GM12892 (cell line): ENCODE data around the gene ORAI3.
A peak's percentile ranks its signal among the peaks of the same experiment; 100 is the strongest.

Experiments
- DNase-seq: peaks from one replicate; pipeline ENCODE4 v3.0.0; 2011; ENCODE audit not compliant: insufficient read length
- FAIRE-seq: peaks from 2 replicates; lab custom pipeline; 2011; peaks lifted over from hg19 to GRCh38; lab: Jason Lieb, UNC
- POLR2A ChIP-seq: IDR thresholded peaks from 2 replicates; pipeline ENCODE4 v1.6.1; 2011; ENCODE audit warnings: low read depth, low read length, control low read depth
- POLR2AphosphoS5 ChIP-seq: IDR thresholded peaks from 2 replicates; pipeline ENCODE4 v1.6.1; 2011; ENCODE audit warnings: low read depth, low read length, control low read depth
- TAF1 ChIP-seq: IDR thresholded peaks from 2 replicates; pipeline ENCODE4 v1.6.1; 2011; ENCODE audit warnings: low read depth, mild to moderate bottlenecking, control low read depth, low read length, borderline replicate concordance

The ORAI3 gene

GRCh38 chr16:30983289-30983889, 34.5 kb downstream of the ORAI3 start:
- TF ChIP-seq POLR2AphosphoS5 (no peak; the same call in 1 of the 2 replicates), POLR2A (0 out of 2 replicates have a peak, but pooled peaks have one; percentile 16), TAF1 (no peak)
- DNase-seq (no peak), FAIRE-seq (no peak)

GRCh38 chr16:30983898-30984610, 35.2 kb downstream of the ORAI3 start:
- FAIRE-seq (no peak), DNase-seq (no peak)
- TF ChIP-seq POLR2AphosphoS5, result no peak
- no peak for TF ChIP-seq TAF1
- TF ChIP-seq POLR2A, result no peak; the same call in 1 of the 2 replicates

GRCh38 chr16:30984669-30985400, 36.0 kb downstream of the ORAI3 start, which contains the start of gene HSD3B7:
Gene HSD3B7, plus strand, starts transcription at chr16:30985207. Its CDS starts 452 bp downstream, at chr16:30985659.
- peak; percentile 97 for DNase-seq
- FAIRE-seq, result peak; percentile 87
- no peak for TF ChIP-seq TAF1
- no peak for TF ChIP-seq POLR2A
- TF ChIP-seq POLR2AphosphoS5, result no peak; the same call in 1 of the 2 replicates

- DNase-seq (no peak), FAIRE-seq (no peak)
- TF ChIP-seq TAF1 (no peak), POLR2AphosphoS5 (no peak), POLR2A (no peak)
Observed at GRCh38 chr16:30985401-30986128, 36.7 kb downstream of the ORAI3 start.

- no peak for TF ChIP-seq POLR2AphosphoS5
- no peak for TF ChIP-seq TAF1
- TF ChIP-seq POLR2A, result no peak
- FAIRE-seq (no peak), DNase-seq (no peak)
Observed at GRCh38 chr16:30986129-30986991, 37.5 kb downstream of the ORAI3 start.

- no peak for TF ChIP-seq POLR2AphosphoS5
- no peak for TF ChIP-seq TAF1
- no peak for TF ChIP-seq POLR2A
- DNase-seq (no peak), FAIRE-seq (no peak)
Observed at GRCh38 chr16:30987581-30988190, 38.8 kb downstream of the ORAI3 start.

- no peak for FAIRE-seq
- TF ChIP-seq POLR2AphosphoS5 (no peak), POLR2A (no peak), TAF1 (no peak)
Observed at GRCh38 chr16:30989469-30990047, 40.7 kb downstream of the ORAI3 start.

GRCh38 chr16:30990105-30990504, 41.2 kb downstream of the ORAI3 start:
- FAIRE-seq, result no peak
- no peak for DNase-seq
- TF ChIP-seq TAF1 (no peak), POLR2AphosphoS5 (no peak), POLR2A (no peak)

More at GRCh38 chr16:30989469-30990047, 40.7 kb downstream of the ORAI3 start:
- DNase-seq, result no peak

GRCh38 chr16:30991052-30991451, 42.2 kb downstream of the ORAI3 start:
- DNase-seq (no peak), FAIRE-seq (no peak)
- no peak for TF ChIP-seq TAF1
- no peak for TF ChIP-seq POLR2AphosphoS5
- no peak for TF ChIP-seq POLR2A
